HepG2 (cell line): ENCODE data around the gene SMARCC1. TPM values are rescaled to one million over a fixed set of nuclear protein-coding genes. Genes with fewer than 3 reads are reported as not detected.

Experiments used
- ATAC-seq: fragments of 200-7000 bp; cut with Tn5 transposase; 3 replicates; pipeline ENCODE4 v1.9.1; 2020; ENCODE audit warnings: mild to moderate bottlenecking, moderate library complexity
- BruUV-seq: library from RNA; stranded (reverse); fragments of 400-500 nt; replicated peaks from 2 replicates; lab custom pipeline; 2021; lab: Mats Ljungman, UMichigan
- CTCF ChIA-PET: fragments of 300-600 bp; formaldehyde crosslinking; extraction: SDS; loops from one replicate; lab custom pipeline; 2021; ENCODE audit warnings: low total read pairs, inconsistent platforms, low intra/inter-chr PET ratio; lab: Yijun Ruan, JAX
- POLR2A ChIA-PET: fragments of 350-600 bp; sonication (Branson Sonifier 250); formaldehyde crosslinking; loops from one replicate; lab custom pipeline; 2020; ENCODE audit warnings: antibody characterized with exemption, inconsistent platforms; lab: Yijun Ruan, JAX
- DNase-seq: peaks from one replicate; pipeline ENCODE4 v3.0.0-alpha.2; 2015; ENCODE audit warnings: low spot score
- FAIRE-seq: peaks from 3 replicates; lab custom pipeline; 2011; peaks lifted over from hg19 to GRCh38; lab: Jason Lieb, UNC
- H2AFZ ChIP-seq: one replicate; pipeline ENCODE4 v1.6.1; 2011; ENCODE audit warnings: low read length, inconsistent platforms
- H3K27ac ChIP-seq: fragments of 300-600 bp; 3 replicates; pipeline ENCODE4 v1.8.0; 2011; ENCODE audit warnings: mixed run types, mild to moderate bottlenecking, mixed read lengths, low read length, inconsistent platforms; ENCODE audit not compliant: insufficient read depth; ENCODE audit errors: extremely low read length
- H3K27me3 ChIP-seq, 2 experiments: fragments of 200-600 bp in 1 of 2; 2 replicates in 1 of 2; 3 replicates in 1 of 2; pipeline versions ENCODE4 v1.6.0 to v1.8.0; 2011; ENCODE audit warnings: low read length in 2 of 2, mild to moderate bottlenecking in 2 of 2, moderate library complexity in 2 of 2, inconsistent platforms in 1 of 2; ENCODE audit not compliant: insufficient read depth in 2 of 2, control insufficient read depth in 1 of 2
- H3K36me3 ChIP-seq, 2 experiments: fragments of 200-600 bp in 1 of 2; replicated peaks in 1 of 2; 2 replicates in 1 of 2; 3 replicates in 1 of 2; pipeline versions ENCODE4 v1.5.1 to v1.8.0; 2011; ENCODE audit warnings: low read length in 2 of 2, inconsistent platforms in 1 of 2; ENCODE audit not compliant: insufficient read depth in 2 of 2, control insufficient read depth in 1 of 2
- H3K4me1 ChIP-seq: 2 replicates; pipeline ENCODE4 v1.5.1; 2012; ENCODE audit warnings: low read length, inconsistent platforms; ENCODE audit not compliant: insufficient read depth
- H3K4me2 ChIP-seq: 2 replicates; pipeline ENCODE4 v1.6.0; 2011; ENCODE audit warnings: low read depth, low read length, inconsistent platforms
- H3K4me3 ChIP-seq, 3 experiments: fragments of 200-600 bp in 1 of 3; sonication (generic), shearing (Covaris generic) in 1 of 3; replicated peaks in 1 of 3; 2 replicates each; pipeline ENCODE4 v1.5.1; 2011 to 2016; ENCODE audit warnings: low read length in 3 of 3, inconsistent platforms in 2 of 3, low read depth in 2 of 3, mild to moderate bottlenecking in 2 of 3, control low read depth in 1 of 3, mixed read lengths in 1 of 3; ENCODE audit not compliant: insufficient read depth in 1 of 3
- H3K79me2 ChIP-seq: one replicate; pipeline ENCODE4 v1.6.1; 2011; ENCODE audit warnings: low read length, inconsistent platforms; ENCODE audit not compliant: insufficient read depth
- H3K9ac ChIP-seq: 2 replicates; pipeline ENCODE4 v1.6.0; 2011; ENCODE audit warnings: mild to moderate bottlenecking, low read depth, low read length, inconsistent platforms; ENCODE audit not compliant: insufficient read depth
- H3K9me3 ChIP-seq: 2 replicates; pipeline ENCODE4 v1.5.1; 2012; ENCODE audit warnings: mild to moderate bottlenecking, low read length
- H4K20me1 ChIP-seq: 2 replicates; pipeline ENCODE4 v1.6.0; 2011; ENCODE audit warnings: inconsistent platforms, mild to moderate bottlenecking, low read length, moderate library complexity; ENCODE audit not compliant: insufficient read depth
- ATF1 ChIP-seq: IDR thresholded peaks from 2 replicates; pipeline ENCODE4 v1.6.1; 2016; ENCODE audit warnings: mild to moderate bottlenecking, control low read depth
- ATRX ChIP-seq: sonication (generic); formaldehyde crosslinking; IDR thresholded peaks from 2 replicates; pipeline ENCODE4 v1.4.0; 2020; ENCODE audit warnings: missing genetic modification reagents, borderline replicate concordance
- BRD4 ChIP-seq: sonication (generic); formaldehyde crosslinking; IDR thresholded peaks from 2 replicates; pipeline ENCODE4 v1.4.0; 2020; ENCODE audit warnings: missing genetic modification reagents
- CAMTA2 ChIP-seq: sonication (generic); formaldehyde crosslinking; IDR thresholded peaks from 2 replicates; pipeline ENCODE4 v1.4.0; 2020; ENCODE audit warnings: mild to moderate bottlenecking, missing genetic modification reagents, borderline replicate concordance
- MATR3 ChIP-seq: sonication (generic); formaldehyde crosslinking; IDR thresholded peaks from 2 replicates; pipeline ENCODE4 v1.4.0; 2020; ENCODE audit warnings: missing genetic modification reagents
- MTF2 ChIP-seq: sonication (generic); formaldehyde crosslinking; IDR thresholded peaks from 2 replicates; pipeline ENCODE4 v1.5.0; 2020; ENCODE audit warnings: missing genetic modification reagents, borderline replicate concordance
- TBP ChIP-seq: sonication (generic); formaldehyde crosslinking; IDR thresholded peaks from 2 replicates; pipeline ENCODE4 v1.5.0; 2020; ENCODE audit warnings: missing genetic modification reagents
- ZGPAT ChIP-seq: IDR thresholded peaks from 2 replicates; pipeline ENCODE4 v1.6.1; 2016; ENCODE audit warnings: mild to moderate bottlenecking
- ZNF780A ChIP-seq: sonication (generic); formaldehyde crosslinking; IDR thresholded peaks from 2 replicates; pipeline ENCODE4 v1.8.0; 2022; ENCODE audit warnings: mild to moderate bottlenecking, missing genetic modification reagents, moderate library complexity
- ZSCAN29 ChIP-seq: sonication (generic); formaldehyde crosslinking; conservative IDR thresholded peaks from 2 replicates; pipeline ENCODE4 v1.4.0; 2020; ENCODE audit warnings: mild to moderate bottlenecking, missing genetic modification reagents
- WGBS: methylation state at CpG from one replicate; pipeline ENCODE4 v1.1.6; 2017; ENCODE audit warnings: low lambda C conversion rate; 5-methylcytosine and 5-hydroxymethylcytosine counted together
- in situ Hi-C: cut with HindIII; loops from 2 replicates; pipeline ENCODE4 v1.10.0; 2017; ENCODE audit warnings: low pct_unique_long_range_greater_than_20kb; ENCODE audit not compliant: extremely low pct_ligation_motif_present
- intact Hi-C: fragments of 100-400 bp; cut with micrococcal nuclease; formaldehyde crosslinking; loops from one replicate; pipeline ENCODE4 v1.10.0; 2022; ENCODE audit not compliant: unreplicated experiment
- polyA plus RNA-seq, 8 experiments: library from polyadenylated mRNA; depleted of rRNA in 3 of 8; stranded (reverse) in 7 of 8; unstranded in 1 of 8; fragments of >200 nt; fragmentation: Illumina TruSeq in 4 of 8; extraction: Trizol in 4 of 8; gene quantifications; 2 replicates each; pipeline versions ENCODE4 v1.2.1 to v1.2.3, GENCODE V29; 2011 to 2016; ENCODE audit warnings: low read depth in 4 of 8, missing spikeins in 1 of 8, mixed read lengths in 1 of 8; ENCODE audit not compliant: insufficient read depth in 1 of 8
- total RNA-seq, 5 experiments: library from RNA; depleted of rRNA; stranded (reverse); fragments of >200 nt; fragmentation: Illumina TruSeq; extraction: Trizol; gene quantifications; 2 replicates each; pipeline ENCODE4 v1.2.3, GENCODE V29; 2016; ENCODE audit warnings: low read depth in 1 of 5

The SMARCC1 gene
- total and polyA plus RNA-seq, 2 of the 13 experiments (the other 11 are each of a cell fraction or from before 2014, with no cell fraction given), result 47.9 to 58.4 TPM

- ATAC-seq (no peak), FAIRE-seq (no peak), DNase-seq (no peak)
- Histone ChIP-seq H3K36me3 (peaks cover 14 to 61% of the 10 kb centered on the region in 2 experiments), H3K27ac (no peak overlapping the region), H3K79me2 (no peaks in the 10 kb centered on the region), H3K9ac (no peak overlapping the region), H4K20me1 (peaks cover 2% of the 10 kb centered on the region; the same call in 1 of the 2 replicates), H2AFZ (no peak overlapping the region), H3K4me3 (no peak overlapping the region), H3K4me1 (no peaks in the 10 kb centered on the region), H3K4me2 (no peak overlapping the region), H3K27me3 (no peaks in the 10 kb centered on the region)
- in situ Hi-C loops (no loop called here), intact Hi-C loops (no loop called here)
- ChIA-PET POLR2A (no interaction called here), CTCF (no interaction called here)
- BruUV-seq, result no TSS peak
- TF ChIP-seq ZGPAT (CRISPR knock-in tag) (no peak), BRD4 (CRISPR knock-in tag) (no peak), ATF1 (CRISPR knock-in tag) (no peak), ZNF780A (CRISPR knock-in tag) (no peak), ATRX (CRISPR knock-in tag) (no peak), TBP (CRISPR knock-in tag) (no peak), CAMTA2 (CRISPR knock-in tag) (no peak), ZSCAN29 (CRISPR knock-in tag) (no peak), MATR3 (CRISPR knock-in tag) (no peak), MTF2 (CRISPR knock-in tag) (no peak)
- TF ChIP-seq, all 625 proteins: peak for 0
- 98% methylated on average over 1 of the region's 1 CpG for WGBS
- no peaks in the 10 kb centered on the region for H3K9me3 ChIP-seq
Observed at GRCh38 chr3:47716656-47717055, 65.0 kb downstream of the SMARCC1 start.
